ENCODE data around the gene GPHN. TPM values are rescaled to one million over a fixed set of nuclear protein-coding genes. Genes with fewer than 3 reads are reported as not detected.

The GPHN gene
- total and polyA plus RNA-seq, 10 of the 15 experiments (the other 5 are each of a cell fraction or from before 2014, with no cell fraction given), result 22.3 to 48.8 (median 33.1) TPM

DNA sequence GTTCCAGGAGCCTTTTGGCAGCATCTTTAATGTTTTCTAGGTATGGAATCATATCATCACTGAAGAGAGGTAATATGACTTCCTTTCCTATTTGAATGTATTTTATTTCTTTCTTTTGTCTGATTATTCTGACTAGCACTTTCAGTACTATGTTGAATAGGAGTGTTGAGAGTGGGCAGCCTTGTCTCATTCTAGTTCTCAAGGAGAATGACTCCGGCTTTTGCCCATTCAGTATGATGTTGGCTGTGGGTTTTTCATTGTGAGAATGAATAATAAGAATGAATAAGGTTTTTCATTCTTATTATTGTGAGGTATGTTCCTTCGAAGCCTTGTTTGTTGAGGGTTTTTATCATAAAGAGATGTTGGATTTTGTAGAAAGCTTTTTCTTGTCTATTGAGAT is 98.9 kb downstream of the GPHN start:
- BruUV-seq (replicated peaks), result no TSS peak
- no peak for ATAC-seq
- H3K9ac ChIP-seq (ENCODE audit: control insufficient read depth, insufficient read depth, low read length), result no peak overlapping the region
- no peak overlapping the region for H3K27ac ChIP-seq (ENCODE audit: control insufficient read depth, insufficient read depth)
- in situ Hi-C loops (cut with MboI), result no loop called here
- no peak overlapping the region for H3K4me2 ChIP-seq (ENCODE audit: control insufficient read depth, insufficient read depth)
- WGBS (ENCODE audit: insufficient coverage, insufficient replicate concordance, low lambda C conversion rate, missing lambda C conversion rate), result 7% methylated on average over 2 of the region's 2 CpGs
- H3K4me1 ChIP-seq (ENCODE audit: control insufficient read depth, insufficient read depth, low read length), result peaks cover under 1% of the 10 kb centered on the region; the same call in 1 of the 2 replicates
- H2AFZ ChIP-seq (ENCODE audit: control insufficient read depth, low read depth, low read length), result no peak overlapping the region
- TF ChIP-seq, protein P1, sequence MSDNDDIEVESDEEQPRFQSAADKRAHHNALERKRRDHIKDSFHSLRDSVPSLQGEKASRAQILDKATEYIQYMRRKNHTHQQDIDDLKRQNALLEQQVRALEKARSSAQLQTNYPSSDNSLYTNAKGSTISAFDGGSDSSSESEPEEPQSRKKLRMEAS (IDR thresholded peaks at IDR 0.05; ENCODE audit: low read depth, low read length), result no peak
- TF ChIP-seq POU2F2 (IDR thresholded peaks at IDR 0.05; ENCODE audit: borderline replicate concordance, low read depth, low read length) (no peak), EZH2 (IDR thresholded peaks at IDR 0.05; ENCODE audit: borderline replicate concordance, control insufficient read depth, low read depth, low read length) (no peak), BACH1 (IDR thresholded peaks at IDR 0.05; ENCODE audit: borderline replicate concordance) (no peak), PAX5 (IDR thresholded peaks at IDR 0.05; ENCODE audit: borderline replicate concordance, low read depth, low read length) (no peak), PAX8 (IDR thresholded peaks at IDR 0.05) (no peak), ATF7 (IDR thresholded peaks at IDR 0.05; ENCODE audit: low read depth) (no peak), MYC (IDR thresholded peaks at IDR 0.05; ENCODE audit: insufficient read depth, insufficient read length, insufficient replicate concordance, low read length, severe bottlenecking) (no peak), SPI1 (IDR thresholded peaks at IDR 0.05; ENCODE audit: borderline replicate concordance, insufficient read depth, low read depth, low read length) (no peak), CREM (IDR thresholded peaks at IDR 0.05; ENCODE audit: low read depth) (no peak), KDM1A (IDR thresholded peaks at IDR 0.05; ENCODE audit: borderline replicate concordance) (no peak), SMAD5 (IDR thresholded peaks at IDR 0.05; ENCODE audit: low read depth) (no peak), MXI1 (IDR thresholded peaks at IDR 0.05; ENCODE audit: low read depth, low read length) (no peak)
- TF ChIP-seq, protein P2, sequence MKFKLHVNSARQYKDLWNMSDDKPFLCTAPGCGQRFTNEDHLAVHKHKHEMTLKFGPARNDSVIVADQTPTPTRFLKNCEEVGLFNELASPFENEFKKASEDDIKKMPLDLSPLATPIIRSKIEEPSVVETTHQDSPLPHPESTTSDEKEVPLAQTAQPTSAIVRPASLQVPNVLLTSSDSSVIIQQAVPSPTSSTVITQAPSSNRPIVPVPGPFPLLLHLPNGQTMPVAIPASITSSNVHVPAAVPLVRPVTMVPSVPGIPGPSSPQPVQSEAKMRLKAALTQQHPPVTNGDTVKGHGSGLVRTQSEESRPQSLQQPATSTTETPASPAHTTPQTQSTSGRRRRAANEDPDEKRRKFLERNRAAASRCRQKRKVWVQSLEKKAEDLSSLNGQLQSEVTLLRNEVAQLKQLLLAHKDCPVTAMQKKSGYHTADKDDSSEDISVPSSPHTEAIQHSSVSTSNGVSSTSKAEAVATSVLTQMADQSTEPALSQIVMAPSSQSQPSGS (IDR thresholded peaks at IDR 0.05; ENCODE audit: low read length), result no peak
- TF ChIP-seq, protein P3, sequence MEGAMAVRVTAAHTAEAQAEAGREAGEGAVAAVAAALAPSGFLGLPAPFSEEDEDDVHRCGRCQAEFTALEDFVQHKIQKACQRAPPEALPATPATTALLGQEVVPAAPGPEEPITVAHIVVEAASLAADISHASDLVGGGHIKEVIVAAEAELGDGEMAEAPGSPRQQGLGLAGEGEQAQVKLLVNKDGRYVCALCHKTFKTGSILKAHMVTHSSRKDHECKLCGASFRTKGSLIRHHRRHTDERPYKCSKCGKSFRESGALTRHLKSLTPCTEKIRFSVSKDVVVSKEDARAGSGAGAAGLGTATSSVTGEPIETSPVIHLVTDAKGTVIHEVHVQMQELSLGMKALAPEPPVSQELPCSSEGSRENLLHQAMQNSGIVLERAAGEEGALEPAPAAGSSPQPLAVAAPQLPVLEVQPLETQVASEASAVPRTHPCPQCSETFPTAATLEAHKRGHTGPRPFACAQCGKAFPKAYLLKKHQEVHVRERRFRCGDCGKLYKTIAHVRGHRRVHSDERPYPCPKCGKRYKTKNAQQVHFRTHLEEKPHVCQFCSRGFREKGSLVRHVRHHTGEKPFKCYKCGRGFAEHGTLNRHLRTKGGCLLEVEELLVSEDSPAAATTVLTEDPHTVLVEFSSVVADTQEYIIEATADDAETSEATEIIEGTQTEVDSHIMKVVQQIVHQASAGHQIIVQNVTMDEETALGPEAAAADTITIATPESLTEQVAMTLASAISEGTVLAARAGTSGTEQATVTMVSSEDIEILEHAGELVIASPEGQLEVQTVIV (IDR thresholded peaks at IDR 0.05; ENCODE audit: borderline replicate concordance, partially characterized antibody), result no peak
- TF ChIP-seq, protein P4, sequence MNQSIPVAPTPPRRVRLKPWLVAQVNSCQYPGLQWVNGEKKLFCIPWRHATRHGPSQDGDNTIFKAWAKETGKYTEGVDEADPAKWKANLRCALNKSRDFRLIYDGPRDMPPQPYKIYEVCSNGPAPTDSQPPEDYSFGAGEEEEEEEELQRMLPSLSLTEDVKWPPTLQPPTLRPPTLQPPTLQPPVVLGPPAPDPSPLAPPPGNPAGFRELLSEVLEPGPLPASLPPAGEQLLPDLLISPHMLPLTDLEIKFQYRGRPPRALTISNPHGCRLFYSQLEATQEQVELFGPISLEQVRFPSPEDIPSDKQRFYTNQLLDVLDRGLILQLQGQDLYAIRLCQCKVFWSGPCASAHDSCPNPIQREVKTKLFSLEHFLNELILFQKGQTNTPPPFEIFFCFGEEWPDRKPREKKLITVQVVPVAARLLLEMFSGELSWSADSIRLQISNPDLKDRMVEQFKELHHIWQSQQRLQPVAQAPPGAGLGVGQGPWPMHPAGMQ (IDR thresholded peaks at IDR 0.05; ENCODE audit: borderline replicate concordance), result no peak
- RAD21 ChIA-PET (ENCODE audit: unreplicated experiment), result no interaction called here
- H3K9me3 ChIP-seq (replicated peaks; ENCODE audit: control insufficient read depth, insufficient read depth, low read length), result peaks cover 8% of the 10 kb centered on the region
- H4K20me1 ChIP-seq (ENCODE audit: control insufficient read depth, insufficient read depth), result no peaks in the 10 kb centered on the region
- SMC1A ChIA-PET (ENCODE audit: uncharacterized antibody, unreplicated experiment), result no interaction called here
- intact Hi-C loops (cut with micrococcal nuclease; ENCODE audit: unreplicated experiment), result no loop called here
- POLR2A ChIA-PET, result no interaction called here
- no peak for DNase-seq (ENCODE audit: low read depth, low spot score)
- CTCF ChIA-PET, result no interaction called here
- no peak for FAIRE-seq
- H3K79me2 ChIP-seq (ENCODE audit: control insufficient read depth, insufficient read depth, low read length), result peaks cover 42% of the 10 kb centered on the region
- H3K4me3 ChIP-seq, result no peak overlapping the region
- no peaks in the 10 kb centered on the region for H3K36me3 ChIP-seq (ENCODE audit: control insufficient read depth in 2 of 2, insufficient read depth in 2 of 2, low read length in 1 of 2)
- no peaks in the 10 kb centered on the region for H3K27me3 ChIP-seq (replicated peaks in 1 of 2; ENCODE audit: control insufficient read depth in 2 of 2, insufficient read depth in 2 of 2, low read length in 1 of 2)
